Trophoblast cell (in vitro differentiated cells and primary cell): ENCODE measurements around the gene MRPL9.

Source experiments
- DNase-seq, 2 donors: peaks; one replicate each; pipeline ENCODE4 v3.0.0-alpha.2; 2016
- H2AFZ ChIP-seq: 2 replicates; pipeline ENCODE4 v1.6.1; 2013; ENCODE audit warnings: low read length, moderate library complexity, mild to moderate bottlenecking; ENCODE audit not compliant: insufficient read depth, poor library complexity
- H2AK5ac ChIP-seq: 2 replicates; pipeline ENCODE4 v1.6.1; 2013; ENCODE audit warnings: mild to moderate bottlenecking, low read length
- H2BK120ac ChIP-seq: 2 replicates; pipeline ENCODE4 v1.6.1; 2013; ENCODE audit warnings: low read length, mild to moderate bottlenecking, moderate library complexity; ENCODE audit not compliant: insufficient read depth, poor library complexity
- H2BK12ac ChIP-seq: 2 replicates; pipeline ENCODE4 v1.6.1; 2013; ENCODE audit warnings: mild to moderate bottlenecking, low read length, moderate library complexity
- H2BK5ac ChIP-seq: 2 replicates; pipeline ENCODE4 v1.6.1; 2013; ENCODE audit warnings: low read length, low read depth, moderate library complexity, mild to moderate bottlenecking; ENCODE audit not compliant: poor library complexity
- H3K14ac ChIP-seq: 2 replicates; pipeline ENCODE4 v1.6.1; 2013; ENCODE audit warnings: mild to moderate bottlenecking, low read length
- H3K18ac ChIP-seq: 2 replicates; pipeline ENCODE4 v1.6.1; 2013; ENCODE audit warnings: mild to moderate bottlenecking, low read length
- H3K23ac ChIP-seq: 2 replicates; pipeline ENCODE4 v1.6.1; 2013; ENCODE audit warnings: low read length
- H3K27ac ChIP-seq: 2 replicates; pipeline ENCODE4 v1.5.1; 2013; ENCODE audit warnings: low read depth, mild to moderate bottlenecking, inconsistent platforms, low read length, moderate library complexity
- H3K27me3 ChIP-seq: 2 replicates; pipeline ENCODE4 v1.6.1; 2013; ENCODE audit warnings: inconsistent platforms, mild to moderate bottlenecking, low read length, moderate library complexity; ENCODE audit not compliant: insufficient read depth
- H3K36me3 ChIP-seq, 2 experiments: 1 replicate in 1 of 2; 2 replicates in 1 of 2; pipeline ENCODE4 v1.6.1; 2013; ENCODE audit warnings: low read length in 2 of 2, mild to moderate bottlenecking in 2 of 2, moderate library complexity in 1 of 2; ENCODE audit not compliant: insufficient read depth in 2 of 2, control insufficient read depth in 1 of 2
- H3K4ac ChIP-seq: 2 replicates; pipeline ENCODE4 v1.6.1; 2013; ENCODE audit warnings: low read depth, mild to moderate bottlenecking, low read length, moderate library complexity
- H3K4me1 ChIP-seq, 2 experiments: 1 replicate in 1 of 2; 2 replicates in 1 of 2; pipeline ENCODE4 v1.6.1; 2013; ENCODE audit warnings: low read length in 2 of 2, mild to moderate bottlenecking in 2 of 2, moderate library complexity in 1 of 2; ENCODE audit not compliant: insufficient read depth in 2 of 2, control insufficient read depth in 1 of 2
- H3K4me2 ChIP-seq: 2 replicates; pipeline ENCODE4 v1.6.1; 2013; ENCODE audit warnings: inconsistent platforms, mild to moderate bottlenecking, low read length, moderate library complexity
- H3K4me3 ChIP-seq: 2 replicates; pipeline ENCODE4 v1.5.1; 2013; ENCODE audit warnings: mild to moderate bottlenecking, low read depth, low read length, inconsistent platforms
- H3K79me1 ChIP-seq: one replicate; pipeline ENCODE4 v1.6.1; 2013; ENCODE audit warnings: low read length
- H3K79me2 ChIP-seq: 2 replicates; pipeline ENCODE4 v1.6.1; 2013; ENCODE audit warnings: low read length, mild to moderate bottlenecking; ENCODE audit not compliant: control insufficient read depth, insufficient read depth, poor library complexity
- H3K9ac ChIP-seq: 2 replicates; pipeline ENCODE4 v1.6.1; 2013; ENCODE audit warnings: mild to moderate bottlenecking, low read length
- H3K9me3 ChIP-seq: 2 replicates; pipeline ENCODE4 v1.6.1; 2013; ENCODE audit warnings: low read depth, mild to moderate bottlenecking, control low read depth, inconsistent platforms, low read length; ENCODE audit not compliant: insufficient read depth
- H4K12ac ChIP-seq: 2 replicates; pipeline ENCODE4 v1.6.1; 2013; ENCODE audit warnings: low read depth, mild to moderate bottlenecking, low read length, moderate library complexity
- H4K8ac ChIP-seq: 2 replicates; pipeline ENCODE4 v1.6.1; 2013; ENCODE audit warnings: low read depth, mild to moderate bottlenecking, low read length, moderate library complexity
- H4K91ac ChIP-seq: one replicate; pipeline ENCODE4 v1.6.1; 2013; ENCODE audit warnings: low read depth, mild to moderate bottlenecking, low read length, moderate library complexity
- WGBS: extraction: QIAGEN DNeasy Blood & Tissue Kit; methylation state at CpG from one replicate; pipeline ENCODE4 v1.1.7; 2013; ENCODE audit warnings: missing lambda C conversion rate; ENCODE audit not compliant: insufficient read length, insufficient coverage; ENCODE audit errors: extremely low coverage; 5-methylcytosine and 5-hydroxymethylcytosine counted together

Gene MRPL9

GRCh38 chr1:151733126-151733525 lies 30.2 kb downstream of the MRPL9 start:
- DNase-seq: no peak
- H3K23ac ChIP-seq: no peak overlapping the region
- no peaks in the 10 kb centered on the region for H3K79me2 ChIP-seq
- H4K8ac ChIP-seq: no peak overlapping the region
- H2BK5ac ChIP-seq: no peak overlapping the region
- H3K18ac ChIP-seq: no peak overlapping the region
- H3K4me2 ChIP-seq: no peak overlapping the region
- no peak overlapping the region for H3K4me3 ChIP-seq
- no peak overlapping the region for H4K91ac ChIP-seq
- WGBS: no CpG with 5 or more reads among the region's 3 CpGs
- H2BK12ac ChIP-seq: no peak overlapping the region
- H4K12ac ChIP-seq: no peak overlapping the region
- no peaks in the 10 kb centered on the region for H3K79me1 ChIP-seq
- no peak overlapping the region for H2AFZ ChIP-seq
- no peaks in the 10 kb centered on the region for H3K36me3 ChIP-seq
- H3K27ac ChIP-seq: no peak overlapping the region
- H3K9ac ChIP-seq: no peak overlapping the region
- H3K4me1 ChIP-seq: no peaks in the 10 kb centered on the region
- no peak overlapping the region for H2AK5ac ChIP-seq
- H3K4ac ChIP-seq: no peak overlapping the region
- H2BK120ac ChIP-seq: no peak overlapping the region
- no peaks in the 10 kb centered on the region for H3K27me3 ChIP-seq
- peaks cover 7% of the 10 kb centered on the region for H3K9me3 ChIP-seq
- H3K14ac ChIP-seq: no peak overlapping the region

- H3K4me3 ChIP-seq: no peak overlapping the region
- no peaks in the 10 kb centered on the region for H3K79me1 ChIP-seq
- no CpG with 5 or more reads among the region's 4 CpGs for WGBS
- H3K36me3 ChIP-seq: no peaks in the 10 kb centered on the region
- H3K18ac ChIP-seq: no peak overlapping the region
- no peak overlapping the region for H3K9ac ChIP-seq
- no peak overlapping the region for H3K4me2 ChIP-seq
- no peak overlapping the region for H4K12ac ChIP-seq
- H3K4ac ChIP-seq: no peak overlapping the region
- H3K23ac ChIP-seq: no peak overlapping the region
- no peak overlapping the region for H2BK12ac ChIP-seq
- DNase-seq: no peak
- no peaks in the 10 kb centered on the region for H3K9me3 ChIP-seq
- H2BK5ac ChIP-seq: no peak overlapping the region
- H3K4me1 ChIP-seq: no peaks in the 10 kb centered on the region
- no peak overlapping the region for H2AFZ ChIP-seq
- no peak overlapping the region for H4K8ac ChIP-seq
- H2AK5ac ChIP-seq: no peak overlapping the region
- H3K14ac ChIP-seq: no peak overlapping the region
- H3K27me3 ChIP-seq: no peaks in the 10 kb centered on the region
- no peak overlapping the region for H2BK120ac ChIP-seq
- no peak overlapping the region for H3K27ac ChIP-seq
- H3K79me2 ChIP-seq: no peaks in the 10 kb centered on the region
- H4K91ac ChIP-seq: no peak overlapping the region
Observed at GRCh38 chr1:151729966-151730291, 33.4 kb downstream of the MRPL9 start.

- Histone ChIP-seq H2BK5ac (no peak overlapping the region), H3K18ac (no peak overlapping the region), H4K8ac (no peak overlapping the region), H3K4me1 (no peaks in the 10 kb centered on the region), H3K9me3 (no peaks in the 10 kb centered on the region), H3K27me3 (no peaks in the 10 kb centered on the region), H3K79me2 (no peaks in the 10 kb centered on the region), H4K91ac (no peak overlapping the region), H2AK5ac (no peak overlapping the region), H2BK120ac (no peak overlapping the region), H3K79me1 (no peaks in the 10 kb centered on the region), H3K4me2 (no peak overlapping the region), H3K4me3 (no peak overlapping the region), H3K23ac (no peak overlapping the region), H2BK12ac (no peak overlapping the region), H3K36me3 (no peaks in the 10 kb centered on the region), H3K4ac (no peak overlapping the region), H3K9ac (no peak overlapping the region), H3K27ac (no peak overlapping the region), H3K14ac (no peak overlapping the region), H2AFZ (no peak overlapping the region), H4K12ac (no peak overlapping the region)
- WGBS: no CpG with 5 or more reads among the region's 10 CpGs
- DNase-seq: no peak
Observed at GRCh38 chr1:151729157-151729965, 33.9 kb downstream of the MRPL9 start.

GRCh38 chr1:151728151-151729054 lies 34.9 kb downstream of the MRPL9 start:
- no CpG with 5 or more reads among the region's 19 CpGs for WGBS
- Histone ChIP-seq H3K4me1 (no peaks in the 10 kb centered on the region), H2BK12ac (no peak overlapping the region), H3K27me3 (no peaks in the 10 kb centered on the region), H3K18ac (no peak overlapping the region), H3K23ac (no peak overlapping the region), H2BK5ac (no peak overlapping the region), H2AK5ac (no peak overlapping the region), H4K8ac (no peak overlapping the region), H3K4ac (no peak overlapping the region), H3K79me2 (no peaks in the 10 kb centered on the region), H3K36me3 (no peaks in the 10 kb centered on the region), H3K4me3 (no peak overlapping the region), H3K9ac (no peak overlapping the region), H4K12ac (no peak overlapping the region), H3K27ac (no peak overlapping the region), H3K4me2 (no peak overlapping the region), H2AFZ (no peak overlapping the region), H3K79me1 (no peaks in the 10 kb centered on the region), H3K9me3 (no peaks in the 10 kb centered on the region), H3K14ac (no peak overlapping the region), H4K91ac (no peak overlapping the region), H2BK120ac (no peak overlapping the region)
- peak in 1 of 2 donors; percentile 39 for DNase-seq
